Measurements from ENCODE around the gene TEX264. TPM values are rescaled to one million over a fixed set of nuclear protein-coding genes. Genes with fewer than 3 reads are reported as not detected.

The TEX264 gene
- total RNA-seq, 1 donor from 2014 or later: 43.8 TPM

- no peaks in the 10 kb centered on the region for H3K36me3 Mint-ChIP-seq
- peaks cover 28% of the 10 kb centered on the region for H3K27me3 Mint-ChIP-seq
- H3K4me1 Mint-ChIP-seq (ENCODE audit: unreplicated experiment): no peaks in the 10 kb centered on the region
- TF ChIP-seq CTCF (conservative IDR thresholded peaks at IDR 0.05): no peak
- peak within 1 kb of the TSS; percentile 84 for H3K4me3 Mint-ChIP-seq
- no peak within 1 kb of the TSS for H3K27ac Mint-ChIP-seq
- peak; percentile 88 for DNase-seq (ENCODE audit: extremely low spot score, unreplicated experiment)
- H3K9me3 Mint-ChIP-seq: no peaks in the 10 kb centered on the region
Observed at GRCh38 chr3:51706788-51707731, 36.0 kb downstream of the TEX264 start, which contains the start of gene GRM2. TSS of gene GRM2 (plus strand) at chr3:51707068. CDS start at chr3:51708984, 1,916 bp downstream.

DNA sequence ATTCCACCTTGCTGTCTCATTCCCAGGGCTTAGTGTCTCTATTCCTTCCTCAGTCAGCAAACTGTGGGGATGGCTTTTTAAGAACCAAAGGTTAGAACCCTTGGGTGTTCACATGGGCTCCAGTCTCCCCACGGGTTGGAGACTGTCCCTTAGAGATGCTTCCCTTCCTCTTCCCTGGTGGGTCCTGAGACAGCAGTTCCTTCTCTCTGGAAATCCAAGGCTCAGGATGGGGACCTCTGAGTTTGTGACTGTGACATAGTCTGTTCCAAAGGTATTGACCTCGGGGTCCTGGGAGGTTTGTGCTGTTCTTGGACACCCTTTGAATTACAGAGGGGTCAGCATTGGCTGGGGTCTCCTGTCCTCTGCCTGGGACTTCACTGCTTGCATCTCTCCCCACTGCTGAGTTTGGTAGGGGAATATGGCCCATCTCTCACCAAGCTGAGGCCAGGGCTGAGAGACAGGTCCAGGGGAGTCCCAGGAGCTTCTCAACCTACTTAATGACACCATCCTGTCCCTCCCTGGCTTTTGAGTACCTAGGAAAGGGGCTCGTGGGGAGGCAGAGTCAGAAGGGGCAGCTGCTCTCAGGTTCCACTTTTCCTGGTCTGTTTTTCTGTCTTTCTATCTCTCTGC, 37.3 kb downstream of the TEX264 start:
- DNase-seq (ENCODE audit: extremely low spot score, unreplicated experiment): no peak
- no peak for TF ChIP-seq CTCF (conservative IDR thresholded peaks at IDR 0.05)
- Mint-ChIP-seq H3K36me3 (no peaks in the 10 kb centered on the region), H3K4me3 (peak overlapping the region; percentile 84), H3K9me3 (no peaks in the 10 kb centered on the region), H3K27ac (no peak overlapping the region), H3K27me3 (peaks cover 28% of the 10 kb centered on the region), H3K4me1 (ENCODE audit: unreplicated experiment) (no peaks in the 10 kb centered on the region)

DNA sequence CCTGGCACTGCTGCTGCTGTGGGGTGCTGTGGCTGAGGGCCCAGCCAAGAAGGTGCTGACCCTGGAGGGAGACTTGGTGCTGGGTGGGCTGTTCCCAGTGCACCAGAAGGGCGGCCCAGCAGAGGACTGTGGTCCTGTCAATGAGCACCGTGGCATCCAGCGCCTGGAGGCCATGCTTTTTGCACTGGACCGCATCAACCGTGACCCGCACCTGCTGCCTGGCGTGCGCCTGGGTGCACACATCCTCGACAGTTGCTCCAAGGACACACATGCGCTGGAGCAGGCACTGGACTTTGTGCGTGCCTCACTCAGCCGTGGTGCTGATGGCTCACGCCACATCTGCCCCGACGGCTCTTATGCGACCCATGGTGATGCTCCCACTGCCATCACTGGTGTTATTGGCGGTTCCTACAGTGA, 38.0 kb downstream of the TEX264 start:
- no peak overlapping the region for H3K4me3 Mint-ChIP-seq
- H3K27me3 Mint-ChIP-seq: peaks cover 29% of the 10 kb centered on the region
- no peaks in the 10 kb centered on the region for H3K36me3 Mint-ChIP-seq
- H3K9me3 Mint-ChIP-seq: no peaks in the 10 kb centered on the region
- no peak for DNase-seq (ENCODE audit: extremely low spot score, unreplicated experiment)
- H3K4me1 Mint-ChIP-seq (ENCODE audit: unreplicated experiment): no peaks in the 10 kb centered on the region
- TF ChIP-seq CTCF (conservative IDR thresholded peaks at IDR 0.05): no peak
- H3K27ac Mint-ChIP-seq: no peak overlapping the region

GRCh38 chr3:51709675-51710074, 38.6 kb downstream of the TEX264 start:
- Mint-ChIP-seq H3K4me3 (no peak overlapping the region), H3K9me3 (no peaks in the 10 kb centered on the region), H3K27me3 (peaks cover 32% of the 10 kb centered on the region), H3K36me3 (no peaks in the 10 kb centered on the region), H3K4me1 (ENCODE audit: unreplicated experiment) (no peaks in the 10 kb centered on the region), H3K27ac (no peak overlapping the region)
- DNase-seq (ENCODE audit: extremely low spot score, unreplicated experiment): no peak
- TF ChIP-seq CTCF (conservative IDR thresholded peaks at IDR 0.05): no peak

- Mint-ChIP-seq H3K27me3 (peaks cover 32% of the 10 kb centered on the region), H3K9me3 (no peaks in the 10 kb centered on the region), H3K36me3 (no peaks in the 10 kb centered on the region), H3K27ac (no peak overlapping the region), H3K4me3 (no peak overlapping the region), H3K4me1 (ENCODE audit: unreplicated experiment) (no peaks in the 10 kb centered on the region)
- TF ChIP-seq CTCF (conservative IDR thresholded peaks at IDR 0.05): no peak
- DNase-seq (ENCODE audit: extremely low spot score, unreplicated experiment): no peak
Observed at GRCh38 chr3:51710631-51711351, 39.7 kb downstream of the TEX264 start.

All from type B pancreatic cell (in vitro differentiated cells).